HepG2 (cell line): ENCODE data around the gene RFXANK. TPM values are rescaled to one million over a fixed set of nuclear protein-coding genes. Genes with fewer than 3 reads are reported as not detected.

Experiments used
- ATF7-NPFF ChIP-seq: sonication (generic); formaldehyde crosslinking; IDR thresholded peaks from 2 replicates; pipeline ENCODE4 v1.8.1; 2023; ENCODE audit warnings: mild to moderate bottlenecking, low read depth, missing genetic modification reagents, moderate library complexity
- BORCS8-MEF2B ChIP-seq: sonication (generic); formaldehyde crosslinking; IDR thresholded peaks from 2 replicates; pipeline ENCODE4 v1.8.0; 2022; ENCODE audit warnings: mild to moderate bottlenecking, missing genetic modification reagents
- CBFB ChIP-seq: sonication (generic); formaldehyde crosslinking; IDR thresholded peaks from 2 replicates; pipeline ENCODE4 v1.4.0; 2020; ENCODE audit warnings: missing genetic modification reagents
- CC2D1A ChIP-seq: sonication (generic); formaldehyde crosslinking; IDR thresholded peaks from 2 replicates; pipeline ENCODE4 v1.8.1; 2023; ENCODE audit warnings: mild to moderate bottlenecking, missing genetic modification reagents
- FOXC1 ChIP-seq: sonication (generic); formaldehyde crosslinking; IDR thresholded peaks from 2 replicates; pipeline ENCODE4 v1.8.0; 2022; ENCODE audit warnings: mild to moderate bottlenecking, missing genetic modification reagents, borderline replicate concordance
- HOXA5 ChIP-seq: sonication (generic); formaldehyde crosslinking; IDR thresholded peaks from 2 replicates; pipeline ENCODE4 v1.4.0; 2020; ENCODE audit warnings: missing genetic modification reagents
- KDM2A ChIP-seq: sonication (generic); formaldehyde crosslinking; IDR thresholded peaks from 2 replicates; pipeline ENCODE4 v1.4.0; 2020; ENCODE audit warnings: low read depth, missing genetic modification reagents, borderline replicate concordance
- KLF9 ChIP-seq: IDR thresholded peaks from 2 replicates; pipeline ENCODE4 v1.6.1; 2016; ENCODE audit warnings: low read depth
- MXD4 ChIP-seq: IDR thresholded peaks from 2 replicates; pipeline ENCODE4 v1.6.1; 2016; ENCODE audit warnings: mild to moderate bottlenecking, missing biosample characterization, missing genetic modification reagents
- NFE2L1 ChIP-seq: sonication (generic); formaldehyde crosslinking; IDR thresholded peaks from 2 replicates; pipeline ENCODE4 v1.4.0; 2020; ENCODE audit warnings: missing genetic modification reagents, mild to moderate bottlenecking, borderline replicate concordance
- POGZ ChIP-seq: sonication (generic); formaldehyde crosslinking; IDR thresholded peaks from 2 replicates; pipeline ENCODE4 v1.4.0; 2020; ENCODE audit warnings: mild to moderate bottlenecking, missing genetic modification reagents
- TMF1 ChIP-seq: sonication (generic); formaldehyde crosslinking; IDR thresholded peaks from 2 replicates; pipeline ENCODE4 v1.8.1; 2022; ENCODE audit warnings: low read depth, missing genetic modification reagents
- TRIM24 ChIP-seq: sonication (generic); formaldehyde crosslinking; IDR thresholded peaks from 2 replicates; pipeline ENCODE4 v1.8.0; 2022; ENCODE audit warnings: mild to moderate bottlenecking, missing genetic modification reagents
- ZNF160 ChIP-seq: sonication (generic); formaldehyde crosslinking; IDR thresholded peaks from 2 replicates; pipeline ENCODE4 v1.8.0; 2022; ENCODE audit warnings: mild to moderate bottlenecking, inconsistent platforms, missing genetic modification reagents
- ZNF235 ChIP-seq: sonication (generic); formaldehyde crosslinking; IDR thresholded peaks from 2 replicates; pipeline ENCODE4 v1.8.1; 2023; ENCODE audit warnings: mild to moderate bottlenecking, missing genetic modification reagents, borderline replicate concordance
- ZNF441 ChIP-seq: sonication (generic); formaldehyde crosslinking; IDR thresholded peaks from 2 replicates; pipeline ENCODE4 v1.7.0; 2021; ENCODE audit warnings: missing genetic modification reagents, borderline replicate concordance
- ZNF530 ChIP-seq: sonication (generic); formaldehyde crosslinking; IDR thresholded peaks from 2 replicates; pipeline ENCODE4 v1.5.0; 2020; ENCODE audit warnings: low read depth, mild to moderate bottlenecking, missing genetic modification reagents
- ZNF670 ChIP-seq: sonication (generic); formaldehyde crosslinking; IDR thresholded peaks from 2 replicates; pipeline ENCODE4 v1.8.0; 2022; ENCODE audit warnings: mild to moderate bottlenecking, missing genetic modification reagents, borderline replicate concordance
- ZNF747 ChIP-seq: sonication (generic); formaldehyde crosslinking; IDR thresholded peaks from 2 replicates; pipeline ENCODE4 v1.8.1; 2023; ENCODE audit warnings: missing genetic modification reagents, mild to moderate bottlenecking, borderline replicate concordance
- polyA plus RNA-seq, 8 experiments: library from polyadenylated mRNA; depleted of rRNA in 3 of 8; stranded (reverse) in 7 of 8; unstranded in 1 of 8; fragments of >200 nt; fragmentation: Illumina TruSeq in 4 of 8; extraction: Trizol in 4 of 8; gene quantifications; 2 replicates each; pipeline versions ENCODE4 v1.2.1 to v1.2.3, GENCODE V29; 2011 to 2016; ENCODE audit warnings: low read depth in 4 of 8, missing spikeins in 1 of 8, mixed read lengths in 1 of 8; ENCODE audit not compliant: insufficient read depth in 1 of 8
- total RNA-seq, 5 experiments: library from RNA; depleted of rRNA; stranded (reverse); fragments of >200 nt; fragmentation: Illumina TruSeq; extraction: Trizol; gene quantifications; 2 replicates each; pipeline ENCODE4 v1.2.3, GENCODE V29; 2016; ENCODE audit warnings: low read depth in 1 of 5
- TF ChIP-seq, protein P1 (sequence below): sonication (generic); formaldehyde crosslinking; IDR thresholded peaks from 2 replicates; pipeline ENCODE4 v1.4.0; 2020; ENCODE audit warnings: missing genetic modification reagents
- TF ChIP-seq, protein P2 (sequence below): sonication (generic); formaldehyde crosslinking; conservative IDR thresholded peaks from 2 replicates; pipeline ENCODE4 v1.8.0; 2022; ENCODE audit warnings: mild to moderate bottlenecking, moderate library complexity, missing genetic modification reagents

Gene RFXANK
- total and polyA plus RNA-seq, 2 of the 13 experiments (the other 11 are each of a cell fraction or from before 2014, with no cell fraction given): 49.9 to 80.7 TPM

GRCh38 chr19:19192078-19192882, at the start of gene RFXANK, which contains the start of gene BORCS8 (continued):
- TF ChIP-seq TRIM24 (CRISPR knock-in tag) (no peak), ATF7-NPFF (CRISPR knock-in tag) (0 out of 2 replicates have a peak, but pooled peaks have one; percentile 23), KDM2A (CRISPR knock-in tag) (peak; percentile 87), ZNF670 (peak; percentile 78; the same call in 1 of the 2 replicates), NFE2L1 (CRISPR knock-in tag) (no peak), BORCS8-MEF2B (CRISPR knock-in tag) (peak; percentile 68; the same call in 1 of the 2 replicates), MXD4 (peak; percentile 73), POGZ (CRISPR knock-in tag) (peak; percentile 87), ZNF747 (CRISPR knock-in tag) (peak; percentile 91), TMF1 (CRISPR knock-in tag) (0 out of 2 replicates have a peak, but pooled peaks have one; percentile 31), HOXA5 (peak; percentile 85), ZNF530 (no peak), ZNF160 (CRISPR knock-in tag) (no peak; the same call in 1 of the 2 replicates), ZNF235 (CRISPR knock-in tag) (0 out of 2 replicates have a peak, but pooled peaks have one; percentile 78), ZNF441 (CRISPR knock-in tag) (no peak), FOXC1 (CRISPR knock-in tag) (peak; percentile 94), KLF9 (CRISPR knock-in tag) (no peak), CBFB (peak; percentile 81; the same call in 1 of the 2 replicates), CC2D1A (0 out of 2 replicates have a peak, but pooled peaks have one; percentile 55)
- TF ChIP-seq, protein P1, sequence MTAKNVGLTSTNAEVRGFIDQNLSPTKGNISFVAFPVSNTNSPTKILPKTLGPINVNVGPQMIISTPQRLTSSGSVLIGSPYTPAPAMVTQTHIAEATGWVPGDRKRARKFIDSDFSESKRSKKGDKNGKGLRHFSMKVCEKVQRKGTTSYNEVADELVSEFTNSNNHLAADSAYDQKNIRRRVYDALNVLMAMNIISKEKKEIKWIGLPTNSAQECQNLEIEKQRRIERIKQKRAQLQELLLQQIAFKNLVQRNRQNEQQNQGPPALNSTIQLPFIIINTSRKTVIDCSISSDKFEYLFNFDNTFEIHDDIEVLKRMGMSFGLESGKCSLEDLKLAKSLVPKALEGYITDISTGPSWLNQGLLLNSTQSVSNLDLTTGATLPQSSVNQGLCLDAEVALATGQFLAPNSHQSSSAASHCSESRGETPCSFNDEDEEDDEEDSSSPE (CRISPR knock-in tag): peak; percentile 63
- TF ChIP-seq, protein P2, sequence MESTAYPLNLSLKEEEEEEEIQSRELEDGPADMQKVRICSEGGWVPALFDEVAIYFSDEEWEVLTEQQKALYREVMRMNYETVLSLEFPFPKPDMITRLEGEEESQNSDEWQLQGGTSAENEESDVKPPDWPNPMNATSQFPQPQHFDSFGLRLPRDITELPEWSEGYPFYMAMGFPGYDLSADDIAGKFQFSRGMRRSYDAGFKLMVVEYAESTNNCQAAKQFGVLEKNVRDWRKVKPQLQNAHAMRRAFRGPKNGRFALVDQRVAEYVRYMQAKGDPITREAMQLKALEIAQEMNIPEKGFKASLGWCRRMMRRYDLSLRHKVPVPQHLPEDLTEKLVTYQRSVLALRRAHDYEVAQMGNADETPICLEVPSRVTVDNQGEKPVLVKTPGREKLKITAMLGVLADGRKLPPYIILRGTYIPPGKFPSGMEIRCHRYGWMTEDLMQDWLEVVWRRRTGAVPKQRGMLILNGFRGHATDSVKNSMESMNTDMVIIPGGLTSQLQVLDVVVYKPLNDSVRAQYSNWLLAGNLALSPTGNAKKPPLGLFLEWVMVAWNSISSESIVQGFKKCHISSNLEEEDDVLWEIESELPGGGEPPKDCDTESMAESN: peak; percentile 57; the same call in 1 of the 2 replicates
- TF ChIP-seq, all 625 proteins: peak for 282
